K562 (cell line): ENCODE measurements around the gene CPNE2. TPM values are rescaled to one million over a fixed set of nuclear protein-coding genes. Genes with fewer than 3 reads are reported as not detected.

Source experiments
- CEBPG ChIP-seq, 3 experiments: fragments of 200-800 bp in 1 of 3; sonication (Bioruptor generic) in 1 of 3; sonication (generic) in 1 of 3; formaldehyde crosslinking in 1 of 3; IDR thresholded peaks in 2 of 3; conservative IDR thresholded peaks in 1 of 3; 2 replicates each; pipeline versions ENCODE4 v1.6.1 to v1.8.0; 2016 to 2022; ENCODE audit warnings: missing compliant biosample characterization in 2 of 3, missing genetic modification characterization in 2 of 3, mild to moderate bottlenecking in 1 of 3, missing genetic modification reagents in 1 of 3
- HLTF ChIP-seq: fragments of 450-650 bp; IDR thresholded peaks from 2 replicates; pipeline ENCODE4 v1.6.1; 2016
- RBM39 ChIP-seq: fragments of 200-400 bp; formaldehyde crosslinking; optimal IDR thresholded peaks from 2 replicates; pipeline ENCODE3; 2018; ENCODE audit warnings: low read depth, low read length
- TAF9B ChIP-seq: fragments of 450-650 bp; IDR thresholded peaks from 2 replicates; pipeline ENCODE4 v1.6.1; 2018; ENCODE audit warnings: mild to moderate bottlenecking; ENCODE audit not compliant: partially characterized antibody
- TEAD1 ChIP-seq, 2 experiments: fragments of 450-650 bp in 1 of 2; sonication (generic) in 1 of 2; formaldehyde crosslinking; IDR thresholded peaks; 2 replicates each; pipeline versions ENCODE4 v1.4.0 to v1.8.0; 2020 to 2022; ENCODE audit warnings: mild to moderate bottlenecking in 2 of 2, missing genetic modification reagents in 1 of 2
- ZNF12 ChIP-seq: sonication (generic); formaldehyde crosslinking; IDR thresholded peaks from 2 replicates; pipeline ENCODE4 v1.4.0; 2020; ENCODE audit warnings: mild to moderate bottlenecking, missing genetic modification reagents
- ZNF436 ChIP-seq: fragments of 250-450, 450-650 bp; sonication (Bioruptor Pico); formaldehyde crosslinking; IDR thresholded peaks from 2 replicates; pipeline ENCODE4 v1.7.0; 2020; ENCODE audit warnings: mild to moderate bottlenecking
- polyA plus RNA-seq, 8 experiments: library from polyadenylated mRNA; depleted of rRNA in 4 of 8; stranded (reverse) in 5 of 8; unstranded in 3 of 8; fragments of >200 nt; fragmentation: Nextera tagmentation in 2 of 8; fragmentation: Illumina TruSeq in 1 of 8; extraction: Ambion mirVana in 2 of 8; extraction: Trizol in 1 of 8; gene quantifications; 2 replicates each; pipeline versions ENCODE4 v1.2.1 to v1.2.3, GENCODE V29; 2011 to 2014; ENCODE audit warnings: inconsistent platforms in 1 of 8, missing spikeins in 1 of 8
- total RNA-seq, 7 experiments: library from RNA; depleted of rRNA in 6 of 7; stranded (reverse); fragments of >200 nt in 6 of 7; fragmentation: Illumina TruSeq in 2 of 7; extraction: Trizol in 2 of 7; gene quantifications; 2 replicates each; pipeline versions ENCODE4 v1.2.1 to v1.2.3, GENCODE V29; 2011 to 2021; ENCODE audit warnings: low replicate concordance in 1 of 7
- TF ChIP-seq, protein P1 (sequence below): sonication (generic); formaldehyde crosslinking; IDR thresholded peaks from 2 replicates; pipeline ENCODE4 v1.8.0; 2022; ENCODE audit warnings: missing genetic modification reagents, mild to moderate bottlenecking, borderline replicate concordance
- TF ChIP-seq, protein P2 (sequence below): fragments of 450-650 bp; IDR thresholded peaks from 2 replicates; pipeline ENCODE4 v1.6.1; 2016; ENCODE audit warnings: mild to moderate bottlenecking, moderate library complexity
- TF ChIP-seq, protein P3 (sequence below): fragments of 250-450 bp; sonication (Bioruptor Pico); IDR thresholded peaks from 2 replicates; pipeline ENCODE4 v1.4.0; 2020

The CPNE2 gene
- total and polyA plus RNA-seq, 9 of the 15 experiments (the other 6 are each of a cell fraction or from before 2014, with no cell fraction given) = 3.0 to 13.9 (median 8.6) TPM

DNA sequence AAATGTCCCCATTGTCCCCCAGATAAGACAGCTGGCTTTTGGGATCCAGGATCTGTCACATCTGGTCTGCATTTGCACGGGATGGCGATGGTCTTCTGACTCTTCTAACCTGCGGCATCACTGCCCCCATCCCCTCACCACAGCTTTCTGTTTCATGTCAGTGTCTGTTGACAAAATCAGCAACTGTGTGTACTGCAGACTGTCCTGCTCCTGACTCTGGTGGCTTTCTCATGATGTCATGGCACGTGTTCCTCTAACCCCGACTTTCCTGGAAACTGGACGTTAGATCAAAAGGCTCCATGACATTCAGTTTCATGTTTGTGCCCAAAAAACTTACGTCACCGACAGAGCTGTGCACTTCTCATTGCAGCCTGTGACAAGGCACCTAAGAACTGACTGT, 30.1 kb upstream of the CPNE2 start (continued):
- TF ChIP-seq, protein P1, sequence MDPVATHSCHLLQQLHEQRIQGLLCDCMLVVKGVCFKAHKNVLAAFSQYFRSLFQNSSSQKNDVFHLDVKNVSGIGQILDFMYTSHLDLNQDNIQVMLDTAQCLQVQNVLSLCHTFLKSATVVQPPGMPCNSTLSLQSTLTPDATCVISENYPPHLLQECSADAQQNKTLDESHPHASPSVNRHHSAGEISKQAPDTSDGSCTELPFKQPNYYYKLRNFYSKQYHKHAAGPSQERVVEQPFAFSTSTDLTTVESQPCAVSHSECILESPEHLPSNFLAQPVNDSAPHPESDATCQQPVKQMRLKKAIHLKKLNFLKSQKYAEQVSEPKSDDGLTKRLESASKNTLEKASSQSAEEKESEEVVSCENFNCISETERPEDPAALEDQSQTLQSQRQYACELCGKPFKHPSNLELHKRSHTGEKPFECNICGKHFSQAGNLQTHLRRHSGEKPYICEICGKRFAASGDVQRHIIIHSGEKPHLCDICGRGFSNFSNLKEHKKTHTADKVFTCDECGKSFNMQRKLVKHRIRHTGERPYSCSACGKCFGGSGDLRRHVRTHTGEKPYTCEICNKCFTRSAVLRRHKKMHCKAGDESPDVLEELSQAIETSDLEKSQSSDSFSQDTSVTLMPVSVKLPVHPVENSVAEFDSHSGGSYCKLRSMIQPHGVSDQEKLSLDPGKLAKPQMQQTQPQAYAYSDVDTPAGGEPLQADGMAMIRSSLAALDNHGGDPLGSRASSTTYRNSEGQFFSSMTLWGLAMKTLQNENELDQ (CRISPR knock-in tag) = no peak
- TF ChIP-seq, protein P2, sequence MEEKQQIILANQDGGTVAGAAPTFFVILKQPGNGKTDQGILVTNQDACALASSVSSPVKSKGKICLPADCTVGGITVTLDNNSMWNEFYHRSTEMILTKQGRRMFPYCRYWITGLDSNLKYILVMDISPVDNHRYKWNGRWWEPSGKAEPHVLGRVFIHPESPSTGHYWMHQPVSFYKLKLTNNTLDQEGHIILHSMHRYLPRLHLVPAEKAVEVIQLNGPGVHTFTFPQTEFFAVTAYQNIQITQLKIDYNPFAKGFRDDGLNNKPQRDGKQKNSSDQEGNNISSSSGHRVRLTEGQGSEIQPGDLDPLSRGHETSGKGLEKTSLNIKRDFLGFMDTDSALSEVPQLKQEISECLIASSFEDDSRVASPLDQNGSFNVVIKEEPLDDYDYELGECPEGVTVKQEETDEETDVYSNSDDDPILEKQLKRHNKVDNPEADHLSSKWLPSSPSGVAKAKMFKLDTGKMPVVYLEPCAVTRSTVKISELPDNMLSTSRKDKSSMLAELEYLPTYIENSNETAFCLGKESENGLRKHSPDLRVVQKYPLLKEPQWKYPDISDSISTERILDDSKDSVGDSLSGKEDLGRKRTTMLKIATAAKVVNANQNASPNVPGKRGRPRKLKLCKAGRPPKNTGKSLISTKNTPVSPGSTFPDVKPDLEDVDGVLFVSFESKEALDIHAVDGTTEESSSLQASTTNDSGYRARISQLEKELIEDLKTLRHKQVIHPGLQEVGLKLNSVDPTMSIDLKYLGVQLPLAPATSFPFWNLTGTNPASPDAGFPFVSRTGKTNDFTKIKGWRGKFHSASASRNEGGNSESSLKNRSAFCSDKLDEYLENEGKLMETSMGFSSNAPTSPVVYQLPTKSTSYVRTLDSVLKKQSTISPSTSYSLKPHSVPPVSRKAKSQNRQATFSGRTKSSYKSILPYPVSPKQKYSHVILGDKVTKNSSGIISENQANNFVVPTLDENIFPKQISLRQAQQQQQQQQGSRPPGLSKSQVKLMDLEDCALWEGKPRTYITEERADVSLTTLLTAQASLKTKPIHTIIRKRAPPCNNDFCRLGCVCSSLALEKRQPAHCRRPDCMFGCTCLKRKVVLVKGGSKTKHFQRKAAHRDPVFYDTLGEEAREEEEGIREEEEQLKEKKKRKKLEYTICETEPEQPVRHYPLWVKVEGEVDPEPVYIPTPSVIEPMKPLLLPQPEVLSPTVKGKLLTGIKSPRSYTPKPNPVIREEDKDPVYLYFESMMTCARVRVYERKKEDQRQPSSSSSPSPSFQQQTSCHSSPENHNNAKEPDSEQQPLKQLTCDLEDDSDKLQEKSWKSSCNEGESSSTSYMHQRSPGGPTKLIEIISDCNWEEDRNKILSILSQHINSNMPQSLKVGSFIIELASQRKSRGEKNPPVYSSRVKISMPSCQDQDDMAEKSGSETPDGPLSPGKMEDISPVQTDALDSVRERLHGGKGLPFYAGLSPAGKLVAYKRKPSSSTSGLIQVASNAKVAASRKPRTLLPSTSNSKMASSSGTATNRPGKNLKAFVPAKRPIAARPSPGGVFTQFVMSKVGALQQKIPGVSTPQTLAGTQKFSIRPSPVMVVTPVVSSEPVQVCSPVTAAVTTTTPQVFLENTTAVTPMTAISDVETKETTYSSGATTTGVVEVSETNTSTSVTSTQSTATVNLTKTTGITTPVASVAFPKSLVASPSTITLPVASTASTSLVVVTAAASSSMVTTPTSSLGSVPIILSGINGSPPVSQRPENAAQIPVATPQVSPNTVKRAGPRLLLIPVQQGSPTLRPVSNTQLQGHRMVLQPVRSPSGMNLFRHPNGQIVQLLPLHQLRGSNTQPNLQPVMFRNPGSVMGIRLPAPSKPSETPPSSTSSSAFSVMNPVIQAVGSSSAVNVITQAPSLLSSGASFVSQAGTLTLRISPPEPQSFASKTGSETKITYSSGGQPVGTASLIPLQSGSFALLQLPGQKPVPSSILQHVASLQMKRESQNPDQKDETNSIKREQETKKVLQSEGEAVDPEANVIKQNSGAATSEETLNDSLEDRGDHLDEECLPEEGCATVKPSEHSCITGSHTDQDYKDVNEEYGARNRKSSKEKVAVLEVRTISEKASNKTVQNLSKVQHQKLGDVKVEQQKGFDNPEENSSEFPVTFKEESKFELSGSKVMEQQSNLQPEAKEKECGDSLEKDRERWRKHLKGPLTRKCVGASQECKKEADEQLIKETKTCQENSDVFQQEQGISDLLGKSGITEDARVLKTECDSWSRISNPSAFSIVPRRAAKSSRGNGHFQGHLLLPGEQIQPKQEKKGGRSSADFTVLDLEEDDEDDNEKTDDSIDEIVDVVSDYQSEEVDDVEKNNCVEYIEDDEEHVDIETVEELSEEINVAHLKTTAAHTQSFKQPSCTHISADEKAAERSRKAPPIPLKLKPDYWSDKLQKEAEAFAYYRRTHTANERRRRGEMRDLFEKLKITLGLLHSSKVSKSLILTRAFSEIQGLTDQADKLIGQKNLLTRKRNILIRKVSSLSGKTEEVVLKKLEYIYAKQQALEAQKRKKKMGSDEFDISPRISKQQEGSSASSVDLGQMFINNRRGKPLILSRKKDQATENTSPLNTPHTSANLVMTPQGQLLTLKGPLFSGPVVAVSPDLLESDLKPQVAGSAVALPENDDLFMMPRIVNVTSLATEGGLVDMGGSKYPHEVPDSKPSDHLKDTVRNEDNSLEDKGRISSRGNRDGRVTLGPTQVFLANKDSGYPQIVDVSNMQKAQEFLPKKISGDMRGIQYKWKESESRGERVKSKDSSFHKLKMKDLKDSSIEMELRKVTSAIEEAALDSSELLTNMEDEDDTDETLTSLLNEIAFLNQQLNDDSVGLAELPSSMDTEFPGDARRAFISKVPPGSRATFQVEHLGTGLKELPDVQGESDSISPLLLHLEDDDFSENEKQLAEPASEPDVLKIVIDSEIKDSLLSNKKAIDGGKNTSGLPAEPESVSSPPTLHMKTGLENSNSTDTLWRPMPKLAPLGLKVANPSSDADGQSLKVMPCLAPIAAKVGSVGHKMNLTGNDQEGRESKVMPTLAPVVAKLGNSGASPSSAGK = peak; percentile 84
- TF ChIP-seq ZNF436 (CRISPR knock-in tag) = no peak
- TF ChIP-seq HLTF = no peak
- no peak for TF ChIP-seq RBM39
- TF ChIP-seq, protein P3, sequence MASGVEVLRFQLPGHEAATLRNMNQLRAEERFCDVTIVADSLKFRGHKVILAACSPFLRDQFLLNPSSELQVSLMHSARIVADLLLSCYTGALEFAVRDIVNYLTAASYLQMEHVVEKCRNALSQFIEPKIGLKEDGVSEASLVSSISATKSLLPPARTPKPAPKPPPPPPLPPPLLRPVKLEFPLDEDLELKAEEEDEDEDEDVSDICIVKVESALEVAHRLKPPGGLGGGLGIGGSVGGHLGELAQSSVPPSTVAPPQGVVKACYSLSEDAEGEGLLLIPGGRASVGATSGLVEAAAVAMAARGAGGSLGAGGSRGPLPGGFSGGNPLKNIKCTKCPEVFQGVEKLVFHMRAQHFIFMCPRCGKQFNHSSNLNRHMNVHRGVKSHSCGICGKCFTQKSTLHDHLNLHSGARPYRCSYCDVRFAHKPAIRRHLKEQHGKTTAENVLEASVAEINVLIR (CRISPR knock-in tag) = 0 out of 2 replicates have a peak, but pooled peaks have one; percentile 40
- TF ChIP-seq TEAD1 (CRISPR knock-in tag; IDR thresholded peaks at IDR 0.05) = peak in 1 of 2 experiments; percentile 21; a peak in 1 of 4 replicates
- peak; percentile 83 for TF ChIP-seq TAF9B
- no peak for TF ChIP-seq ZNF12 (CRISPR knock-in tag)
- TF ChIP-seq CEBPG (CRISPR knock-in tag; IDR thresholded peaks at IDR 0.05) = 0 out of 2 replicates have a peak, but pooled peaks have one; percentile 34
- peak in 1 of 2 experiments; percentile 79; a peak in 2 of 4 replicates for TF ChIP-seq CEBPG (tag; conservative IDR thresholded peaks at IDR 0.05 in 1 of 2, IDR thresholded peaks at IDR 0.05 in 1 of 2)
